ENCODE data around the gene NUP85. TPM values are rescaled to one million over a fixed set of nuclear protein-coding genes. Genes with fewer than 3 reads are reported as not detected.

The NUP85 gene
- total RNA-seq, 1 donor from 2014 or later = 83.9 TPM

DNA sequence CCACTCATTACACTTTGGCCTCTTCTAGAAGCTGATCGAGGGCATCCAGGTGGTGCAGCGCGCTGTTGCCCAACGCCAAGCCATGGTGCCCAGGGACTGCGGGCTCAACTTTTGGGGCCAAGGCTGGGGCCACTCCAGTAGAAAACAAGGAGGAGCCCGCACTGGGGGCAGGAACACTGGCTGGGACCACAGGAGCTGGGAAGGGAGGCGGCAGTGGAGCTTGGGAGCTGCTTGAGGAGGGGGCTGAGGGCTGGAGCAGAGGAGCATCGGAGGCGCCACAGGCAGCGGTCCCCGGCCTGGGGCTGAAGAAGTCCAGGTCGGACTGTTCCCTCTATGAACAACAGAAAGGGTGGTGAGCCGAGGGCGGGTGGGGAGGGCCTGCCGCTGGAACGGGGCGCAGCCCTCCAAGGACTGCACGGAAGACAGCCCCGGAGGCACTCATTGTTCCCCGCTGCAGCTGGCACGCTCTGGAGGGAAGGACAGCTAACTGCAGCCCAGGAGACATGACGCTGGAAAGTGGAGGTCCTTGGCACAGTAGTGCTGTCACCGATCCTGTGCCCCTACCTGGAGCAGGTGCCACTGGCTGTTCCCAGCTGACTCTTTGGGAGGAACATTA lies 34.4 kb downstream of the NUP85 start:
- H3K36me3 Mint-ChIP-seq (ENCODE audit: low read depth, unreplicated experiment) = peaks cover 51% of the 10 kb centered on the region
- peak overlapping the region; percentile 72 for H3K27ac Mint-ChIP-seq (ENCODE audit: unreplicated experiment)

DNA sequence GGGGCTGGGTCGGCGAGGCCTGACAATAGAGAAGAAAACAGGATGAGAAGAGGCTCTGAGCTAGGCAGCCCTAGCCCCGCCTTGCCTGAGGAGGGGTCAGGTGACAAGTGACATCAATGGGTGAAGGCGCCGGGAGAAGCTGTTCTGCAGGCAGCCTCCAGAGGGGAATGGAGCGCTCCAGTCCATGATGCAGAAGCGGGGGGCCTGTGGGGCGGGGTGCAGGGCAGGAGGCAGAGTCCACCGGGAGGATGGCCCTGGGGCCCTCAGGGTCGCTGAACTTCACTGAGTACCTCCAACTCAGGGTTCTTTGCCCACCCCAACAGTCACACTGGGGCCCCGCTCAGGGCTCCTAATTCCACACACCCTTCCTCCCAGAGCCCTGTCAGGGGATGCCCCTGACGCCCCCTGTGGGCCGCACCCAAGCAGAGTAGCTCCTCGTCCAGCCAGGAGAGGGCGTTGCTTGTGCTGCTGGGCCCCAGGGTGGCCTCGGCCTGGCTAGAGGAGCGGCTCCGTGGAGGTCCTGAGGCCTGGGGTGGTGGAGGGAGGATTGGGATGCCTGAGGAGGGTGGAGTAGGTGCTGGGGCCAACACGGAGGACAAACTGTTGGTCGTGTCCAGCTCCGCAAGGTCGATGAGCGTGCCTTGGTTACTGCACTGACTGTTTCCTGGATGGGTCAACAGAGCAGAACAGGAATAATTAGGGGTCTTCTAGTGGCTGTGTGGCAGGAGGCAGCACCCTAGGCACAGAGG lies 35.1 kb downstream of the NUP85 start:
- Mint-ChIP-seq H3K4me3 (ENCODE audit: unreplicated experiment) (no peak overlapping the region), H3K36me3 (ENCODE audit: low read depth, unreplicated experiment) (peaks cover 47% of the 10 kb centered on the region), H3K27ac (ENCODE audit: unreplicated experiment) (peak overlapping the region; percentile 72), H3K4me1 (ENCODE audit: unreplicated experiment) (peaks cover 11% of the 10 kb centered on the region), H3K27me3 (ENCODE audit: unreplicated experiment) (peaks cover 7% of the 10 kb centered on the region), H3K9me3 (ENCODE audit: unreplicated experiment) (no peaks in the 10 kb centered on the region)
- TF ChIP-seq, protein P1, sequence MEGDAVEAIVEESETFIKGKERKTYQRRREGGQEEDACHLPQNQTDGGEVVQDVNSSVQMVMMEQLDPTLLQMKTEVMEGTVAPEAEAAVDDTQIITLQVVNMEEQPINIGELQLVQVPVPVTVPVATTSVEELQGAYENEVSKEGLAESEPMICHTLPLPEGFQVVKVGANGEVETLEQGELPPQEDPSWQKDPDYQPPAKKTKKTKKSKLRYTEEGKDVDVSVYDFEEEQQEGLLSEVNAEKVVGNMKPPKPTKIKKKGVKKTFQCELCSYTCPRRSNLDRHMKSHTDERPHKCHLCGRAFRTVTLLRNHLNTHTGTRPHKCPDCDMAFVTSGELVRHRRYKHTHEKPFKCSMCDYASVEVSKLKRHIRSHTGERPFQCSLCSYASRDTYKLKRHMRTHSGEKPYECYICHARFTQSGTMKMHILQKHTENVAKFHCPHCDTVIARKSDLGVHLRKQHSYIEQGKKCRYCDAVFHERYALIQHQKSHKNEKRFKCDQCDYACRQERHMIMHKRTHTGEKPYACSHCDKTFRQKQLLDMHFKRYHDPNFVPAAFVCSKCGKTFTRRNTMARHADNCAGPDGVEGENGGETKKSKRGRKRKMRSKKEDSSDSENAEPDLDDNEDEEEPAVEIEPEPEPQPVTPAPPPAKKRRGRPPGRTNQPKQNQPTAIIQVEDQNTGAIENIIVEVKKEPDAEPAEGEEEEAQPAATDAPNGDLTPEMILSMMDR (IDR thresholded peaks at IDR 0.05; ENCODE audit: unreplicated experiment) = peak; percentile 68
- DNase-seq (ENCODE audit: low spot score) = peak; percentile 71

More for the DNA sequence above, 34.4 kb downstream of the NUP85 start:
- H3K4me1 Mint-ChIP-seq (ENCODE audit: unreplicated experiment) = peaks cover 11% of the 10 kb centered on the region
- no peaks in the 10 kb centered on the region for H3K9me3 Mint-ChIP-seq (ENCODE audit: unreplicated experiment)
- no peak overlapping the region for H3K4me3 Mint-ChIP-seq (ENCODE audit: unreplicated experiment)
- TF ChIP-seq, protein P1 (IDR thresholded peaks at IDR 0.05; ENCODE audit: unreplicated experiment) = no peak
- peaks cover 7% of the 10 kb centered on the region for H3K27me3 Mint-ChIP-seq (ENCODE audit: unreplicated experiment)
- DNase-seq (ENCODE audit: low spot score) = no peak

DNA sequence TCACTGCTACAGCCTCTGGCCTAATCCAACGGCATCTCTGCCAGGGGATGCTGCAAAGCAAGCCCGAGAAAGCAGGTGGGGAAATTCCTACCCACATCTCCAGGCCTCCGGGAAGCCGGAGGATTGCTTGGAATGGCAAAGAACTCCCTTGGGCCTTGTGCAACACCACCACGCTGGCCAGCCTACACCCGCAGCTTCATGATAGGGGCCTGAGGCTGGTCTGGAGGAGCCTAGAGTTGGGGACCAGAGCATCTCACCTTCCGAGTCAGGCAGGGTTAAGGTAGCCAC lies 35.6 kb downstream of the NUP85 start:
- Mint-ChIP-seq H3K4me1 (ENCODE audit: unreplicated experiment) (peaks cover 11% of the 10 kb centered on the region), H3K36me3 (ENCODE audit: low read depth, unreplicated experiment) (peaks cover 48% of the 10 kb centered on the region), H3K27me3 (ENCODE audit: unreplicated experiment) (peaks cover 7% of the 10 kb centered on the region), H3K9me3 (ENCODE audit: unreplicated experiment) (no peaks in the 10 kb centered on the region), H3K27ac (ENCODE audit: unreplicated experiment) (no peak overlapping the region), H3K4me3 (ENCODE audit: unreplicated experiment) (no peak overlapping the region)
- DNase-seq (ENCODE audit: low spot score) = no peak
- TF ChIP-seq, protein P1 (IDR thresholded peaks at IDR 0.05; ENCODE audit: unreplicated experiment) = no peak

DNA sequence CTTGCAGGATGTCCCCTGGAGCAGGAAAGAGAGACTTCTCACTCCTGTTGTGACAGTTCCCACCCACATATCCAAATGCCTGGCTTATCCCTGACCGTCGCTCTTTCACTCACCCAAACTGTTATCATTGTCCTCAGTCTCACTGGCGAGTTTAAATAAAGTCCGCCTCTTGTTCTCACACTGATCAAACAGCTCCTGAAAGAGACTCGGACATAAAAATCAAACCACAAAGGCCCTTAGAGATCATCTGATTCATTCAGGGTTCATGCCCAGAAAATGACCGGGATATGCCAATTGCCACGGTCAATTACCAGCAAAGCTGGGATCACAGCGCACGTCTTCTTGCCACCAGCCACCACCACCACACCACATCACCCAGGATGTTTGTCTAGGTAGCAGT lies 36.0 kb downstream of the NUP85 start:
- TF ChIP-seq, protein P1 (IDR thresholded peaks at IDR 0.05; ENCODE audit: unreplicated experiment) = no peak
- Mint-ChIP-seq H3K27me3 (ENCODE audit: unreplicated experiment) (peaks cover 7% of the 10 kb centered on the region), H3K4me3 (ENCODE audit: unreplicated experiment) (peak overlapping the region; percentile 69), H3K4me1 (ENCODE audit: unreplicated experiment) (peaks cover 11% of the 10 kb centered on the region), H3K9me3 (ENCODE audit: unreplicated experiment) (no peaks in the 10 kb centered on the region), H3K36me3 (ENCODE audit: low read depth, unreplicated experiment) (peaks cover 48% of the 10 kb centered on the region), H3K27ac (ENCODE audit: unreplicated experiment) (peak overlapping the region; percentile 48)
- no peak for DNase-seq (ENCODE audit: low spot score)

DNA sequence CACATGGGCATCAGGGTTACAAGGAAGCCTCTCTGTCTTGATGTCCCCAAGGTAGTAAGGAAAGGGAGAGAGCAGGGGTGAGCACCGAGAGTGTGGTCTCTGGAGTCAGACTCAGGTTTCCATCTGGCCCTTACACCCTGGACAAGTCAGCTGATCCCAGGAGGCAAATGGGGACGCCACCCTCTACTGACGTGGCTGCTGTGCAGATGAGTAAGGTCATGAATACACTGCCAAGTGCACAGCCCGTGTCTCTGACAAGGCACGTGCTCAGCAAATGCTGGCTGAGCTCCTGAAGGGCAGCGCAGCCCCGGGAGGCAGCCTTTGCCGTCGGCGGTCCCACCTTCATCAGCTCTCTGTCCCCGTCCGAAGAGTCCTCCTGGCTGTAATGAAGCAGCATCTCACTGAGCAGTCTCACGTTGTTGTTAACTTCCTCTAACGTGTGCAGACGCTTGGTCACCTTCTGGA lies 36.5 kb downstream of the NUP85 start:
- Mint-ChIP-seq H3K36me3 (ENCODE audit: low read depth, unreplicated experiment) (peaks cover 50% of the 10 kb centered on the region), H3K27ac (ENCODE audit: unreplicated experiment) (no peak overlapping the region), H3K4me1 (ENCODE audit: unreplicated experiment) (peaks cover 11% of the 10 kb centered on the region), H3K9me3 (ENCODE audit: unreplicated experiment) (no peaks in the 10 kb centered on the region), H3K27me3 (ENCODE audit: unreplicated experiment) (peaks cover 7% of the 10 kb centered on the region), H3K4me3 (ENCODE audit: unreplicated experiment) (peak overlapping the region; percentile 69)
- no peak for DNase-seq (ENCODE audit: low spot score)
- TF ChIP-seq, protein P1 (IDR thresholded peaks at IDR 0.05; ENCODE audit: unreplicated experiment) = no peak

All from endothelial cell (in vitro differentiated cells).